Loucy (cell line): ENCODE data around the gene IDUA.

Source experiments
- EZH2phosphoT487 ChIP-seq: fragments of 200-600 bp; IDR thresholded peaks from 2 replicates; pipeline ENCODE4 v1.6.1; 2018; ENCODE audit warnings: antibody characterized with exemption, mild to moderate bottlenecking, moderate library complexity, borderline replicate concordance
- TF ChIP-seq, protein P1 (sequence below): fragments of 200-600 bp; sonication (generic); conservative IDR thresholded peaks from 2 replicates; pipeline ENCODE4 v1.5.1; 2014; ENCODE audit warnings: mild to moderate bottlenecking, antibody characterized with exemption, low read length

DNA sequence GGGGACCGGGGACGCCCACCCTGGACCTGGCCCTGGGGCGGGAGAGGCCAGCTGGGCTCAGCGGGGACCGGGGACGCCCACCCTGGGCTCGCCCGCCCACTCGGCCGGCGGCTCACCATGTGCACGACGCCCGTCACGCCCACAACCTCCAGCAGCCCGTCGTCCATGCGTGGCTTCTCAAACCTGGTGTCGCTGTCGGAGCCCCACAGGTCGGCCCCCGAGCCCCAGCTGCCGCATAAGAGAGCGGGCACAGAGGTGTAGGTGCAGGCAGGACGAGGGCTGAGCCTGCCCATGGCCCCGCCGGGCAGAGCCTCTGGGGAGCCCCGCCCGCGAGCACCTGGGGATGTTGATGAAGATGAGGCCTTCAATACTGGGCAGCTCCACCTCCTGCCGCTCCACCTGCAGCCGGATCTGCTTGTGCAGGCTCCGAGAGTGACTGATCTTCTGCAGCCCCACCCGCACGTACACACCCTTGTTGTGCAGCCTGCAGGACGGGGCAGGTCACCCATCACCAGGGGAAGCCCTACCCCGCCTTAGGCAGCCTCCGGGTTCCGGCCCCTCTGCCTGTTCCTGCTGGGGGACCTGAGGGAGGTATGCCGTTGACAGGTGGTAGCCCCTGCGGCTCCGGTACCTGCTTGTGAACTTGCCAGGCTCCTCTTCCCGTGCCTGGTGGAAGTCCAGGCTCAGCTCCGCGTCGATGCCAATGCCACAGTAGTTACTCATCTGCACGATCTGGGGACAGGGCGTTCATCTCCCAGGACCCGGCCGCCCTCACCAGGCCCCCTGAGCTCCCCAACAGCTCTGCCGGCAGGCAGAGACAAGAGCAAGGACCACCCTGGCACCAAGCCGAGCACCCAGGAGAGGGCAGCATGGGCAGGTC lies 25.3 kb upstream of the IDUA start:
- TF ChIP-seq, protein P1, sequence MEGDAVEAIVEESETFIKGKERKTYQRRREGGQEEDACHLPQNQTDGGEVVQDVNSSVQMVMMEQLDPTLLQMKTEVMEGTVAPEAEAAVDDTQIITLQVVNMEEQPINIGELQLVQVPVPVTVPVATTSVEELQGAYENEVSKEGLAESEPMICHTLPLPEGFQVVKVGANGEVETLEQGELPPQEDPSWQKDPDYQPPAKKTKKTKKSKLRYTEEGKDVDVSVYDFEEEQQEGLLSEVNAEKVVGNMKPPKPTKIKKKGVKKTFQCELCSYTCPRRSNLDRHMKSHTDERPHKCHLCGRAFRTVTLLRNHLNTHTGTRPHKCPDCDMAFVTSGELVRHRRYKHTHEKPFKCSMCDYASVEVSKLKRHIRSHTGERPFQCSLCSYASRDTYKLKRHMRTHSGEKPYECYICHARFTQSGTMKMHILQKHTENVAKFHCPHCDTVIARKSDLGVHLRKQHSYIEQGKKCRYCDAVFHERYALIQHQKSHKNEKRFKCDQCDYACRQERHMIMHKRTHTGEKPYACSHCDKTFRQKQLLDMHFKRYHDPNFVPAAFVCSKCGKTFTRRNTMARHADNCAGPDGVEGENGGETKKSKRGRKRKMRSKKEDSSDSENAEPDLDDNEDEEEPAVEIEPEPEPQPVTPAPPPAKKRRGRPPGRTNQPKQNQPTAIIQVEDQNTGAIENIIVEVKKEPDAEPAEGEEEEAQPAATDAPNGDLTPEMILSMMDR, result no peak
- TF ChIP-seq EZH2phosphoT487, result no peak
